SIG-M5 treated with dmso at 0.1 percent for 504 hours (cell line): ENCODE measurements around the gene F10.
"Not testable (repeated sequence)": the region's sequence is repeated elsewhere in the genome, so short reads cannot be mapped to it uniquely, and the experiment has no call there.

Source experiments
- DNase-seq: peaks from one replicate; lab custom pipeline; 2025; ENCODE audit not compliant: unreplicated experiment; lab: John Stamatoyannopoulos, UW

The F10 gene

DNA sequence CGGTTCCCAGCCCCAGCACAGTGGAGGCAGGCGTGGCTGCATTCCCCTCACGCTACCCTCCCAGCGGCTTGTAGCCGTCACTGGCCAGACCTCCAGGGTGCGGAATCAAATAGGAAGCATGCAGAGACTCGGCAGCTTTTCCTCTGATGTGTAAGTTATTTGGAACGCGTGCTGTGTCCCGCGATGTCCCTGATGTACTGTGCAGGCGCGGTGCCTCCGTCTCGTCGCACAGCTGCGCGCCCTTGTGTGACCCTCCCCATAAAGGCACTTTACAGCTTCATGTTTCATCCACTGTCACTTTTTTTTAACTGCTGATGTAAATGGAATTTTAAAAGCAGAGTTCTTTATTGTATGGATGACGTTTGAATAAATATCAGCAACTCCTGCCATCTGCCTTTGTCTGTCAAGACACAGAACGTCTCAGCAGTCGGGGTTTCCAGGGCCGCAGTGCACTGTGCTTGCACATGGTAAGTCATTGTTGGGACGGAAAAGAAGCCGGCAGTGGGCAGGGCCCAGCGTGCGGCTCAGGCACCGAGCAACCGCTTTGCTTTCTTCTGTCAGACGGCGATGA, 24.4 kb upstream of the F10 start:
- no peak for DNase-seq

- DNase-seq, result no peak
These were observed 23.5 kb upstream of the F10 start for GRCh38 chr13:113099142-113099541.

DNA sequence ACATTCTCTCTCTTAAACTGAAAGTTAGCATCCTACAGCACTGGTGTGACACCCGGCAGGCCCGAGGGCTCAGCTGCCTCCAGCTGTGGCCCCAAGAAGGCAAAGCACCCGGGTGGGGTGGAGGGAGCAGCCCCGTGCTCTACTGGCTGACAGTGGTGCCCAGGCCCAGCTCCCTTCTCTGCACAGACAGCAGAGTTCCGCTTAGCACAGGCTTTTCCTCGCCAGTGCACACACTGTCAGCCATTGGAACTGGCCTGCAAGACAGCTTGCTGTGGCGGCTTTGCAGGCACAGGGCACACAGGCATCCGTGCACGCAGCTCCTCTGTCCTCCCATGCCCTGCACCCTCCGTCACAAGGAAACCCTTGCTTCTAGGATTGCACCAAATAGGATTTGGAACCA, 20.3 kb upstream of the F10 start:
- DNase-seq, result not testable (repeated sequence)

GRCh38 chr13:113102727-113103126, 19.9 kb upstream of the F10 start:
- no peak for DNase-seq

DNA sequence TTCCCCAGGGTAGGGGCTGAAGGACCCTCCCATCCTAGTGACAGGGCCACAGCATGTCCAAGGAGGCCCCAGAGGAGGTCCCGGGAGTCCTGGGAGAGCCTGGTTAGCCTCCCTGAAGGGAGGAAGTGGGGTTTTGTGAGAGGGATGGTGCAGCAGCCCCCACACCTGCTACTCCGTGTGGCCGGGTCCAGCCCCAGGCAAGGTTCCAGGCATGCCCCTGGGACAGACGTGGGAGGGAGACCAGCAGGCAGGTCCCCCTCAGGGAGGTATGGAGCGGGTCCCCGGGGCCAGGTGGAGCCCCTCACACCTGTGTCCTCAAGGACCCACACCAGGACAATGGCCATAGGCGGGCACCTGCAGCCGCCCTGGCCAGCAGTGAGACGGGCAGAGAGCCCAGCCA, 19.0 kb upstream of the F10 start:
- no peak for DNase-seq

DNA sequence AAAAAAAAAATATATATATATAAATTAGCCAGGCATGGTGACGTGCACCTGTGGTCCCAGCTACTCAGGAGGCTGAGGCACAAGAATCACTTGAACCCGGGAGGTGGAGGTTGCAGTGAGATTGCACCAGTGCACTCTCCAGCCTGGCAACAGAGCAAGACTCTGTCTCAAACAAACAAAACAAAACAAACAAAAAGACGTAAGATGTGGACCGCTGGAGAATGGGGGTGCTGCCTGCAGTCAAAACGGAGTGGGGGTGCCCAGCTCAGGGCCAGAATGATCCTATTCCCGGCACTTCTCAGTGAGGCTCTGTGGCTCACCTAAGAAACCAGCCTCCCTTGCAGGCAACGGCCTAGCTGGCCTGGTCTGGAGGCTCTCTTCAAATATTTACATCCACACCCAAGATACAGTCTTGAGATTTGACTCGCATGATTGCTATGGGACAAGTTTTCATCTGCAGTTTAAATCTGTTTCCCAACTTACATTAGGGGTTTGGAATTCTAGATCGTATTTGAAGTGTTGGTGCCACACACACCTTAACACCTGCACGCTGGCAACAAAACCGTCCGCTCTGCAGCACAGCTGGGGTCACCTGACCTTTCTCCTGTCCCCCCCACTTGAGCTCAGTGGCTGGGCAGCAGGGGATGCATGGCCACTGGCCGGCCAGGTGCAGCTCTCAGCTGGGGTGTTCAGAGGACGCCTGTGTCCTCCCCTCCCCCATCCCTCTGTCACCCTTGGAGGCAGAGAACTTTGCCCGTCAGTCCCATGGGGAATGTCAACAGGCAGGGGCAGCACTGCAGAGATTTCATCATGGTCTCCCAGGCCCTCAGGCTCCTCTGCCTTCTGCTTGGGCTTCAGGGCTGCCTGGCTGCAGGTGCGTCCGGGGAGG, 17.3 kb upstream of the F10 start, which contains the start of gene F7:
Gene F7 (plus strand): TSS at position 760 of the 889 bp plus-strand sequence. CDS start 51 bp downstream, at position 811.
- DNase-seq, result no peak

GRCh38 chr13:113105921-113106452, 16.6 kb upstream of the F10 start:
- DNase-seq, result no peak

- no peak for DNase-seq
These were observed 15.8 kb upstream of the F10 start for GRCh38 chr13:113106711-113107351.

DNA sequence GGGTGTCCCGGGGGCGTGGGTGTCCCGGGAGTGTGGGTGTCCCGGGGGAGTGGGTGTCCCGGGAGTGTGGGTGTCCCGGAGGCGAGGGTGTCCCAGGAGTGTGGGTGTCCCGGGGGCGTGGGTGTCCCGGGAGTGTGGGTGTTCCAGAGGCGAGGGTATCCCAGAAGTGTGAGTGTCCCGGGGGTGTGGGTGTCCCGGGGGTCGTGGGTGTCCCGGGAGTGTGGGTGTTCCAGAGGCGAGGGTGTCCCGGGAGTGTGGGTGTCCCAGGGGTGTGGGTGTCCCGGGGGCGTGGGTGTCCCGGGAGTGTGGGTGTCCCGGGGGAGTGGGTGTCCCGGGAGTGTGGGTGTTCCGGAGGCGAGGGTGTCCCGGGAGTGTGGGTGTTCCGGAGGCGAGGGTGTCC, 14.1 kb upstream of the F10 start:
- not testable (repeated sequence) for DNase-seq

DNA sequence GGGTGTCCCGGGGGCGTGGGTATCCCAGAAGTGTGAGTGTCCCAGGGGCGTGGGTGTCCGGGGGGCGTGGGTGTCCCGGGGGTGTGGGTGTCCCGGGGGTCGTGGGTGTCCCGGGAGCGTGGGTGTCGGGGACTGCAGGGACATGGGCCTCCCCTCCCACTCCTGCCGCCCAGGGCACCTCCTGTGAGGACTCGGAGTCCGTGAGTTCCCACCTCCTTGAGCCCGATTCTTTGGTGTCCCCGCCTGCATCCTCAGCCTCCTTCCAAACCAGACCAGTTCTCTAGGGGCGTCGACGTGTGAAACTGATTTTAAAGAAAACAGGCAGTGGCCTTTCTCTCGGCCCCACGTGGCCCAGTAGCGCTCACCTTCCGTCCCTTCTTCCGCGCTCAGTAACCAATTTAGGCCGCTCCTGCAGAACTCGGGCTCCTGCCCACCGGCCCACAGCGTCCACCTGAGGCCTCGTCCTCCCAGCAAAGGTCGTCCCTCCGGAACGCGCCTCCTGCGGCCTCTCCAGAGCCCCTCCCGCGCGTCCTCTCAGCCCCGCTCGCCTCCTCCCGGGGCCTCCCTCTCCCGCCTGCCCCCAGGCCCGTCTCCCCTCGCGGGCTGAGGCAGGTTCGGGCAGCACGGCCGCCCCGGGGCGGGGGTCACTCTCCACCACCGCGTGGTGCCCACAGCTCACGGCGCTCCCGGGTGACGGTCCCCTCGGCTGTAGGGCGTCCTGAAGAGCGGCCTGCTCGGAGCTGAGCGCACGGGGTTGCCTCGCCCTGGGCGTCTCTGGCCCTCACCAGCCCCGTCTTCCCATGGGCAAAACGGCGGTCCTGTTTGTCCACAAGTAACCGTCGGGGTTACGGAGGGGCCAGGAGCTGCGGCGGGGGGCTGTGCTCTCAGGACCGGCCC, 13.2 kb upstream of the F10 start:
- DNase-seq, result no peak

DNA sequence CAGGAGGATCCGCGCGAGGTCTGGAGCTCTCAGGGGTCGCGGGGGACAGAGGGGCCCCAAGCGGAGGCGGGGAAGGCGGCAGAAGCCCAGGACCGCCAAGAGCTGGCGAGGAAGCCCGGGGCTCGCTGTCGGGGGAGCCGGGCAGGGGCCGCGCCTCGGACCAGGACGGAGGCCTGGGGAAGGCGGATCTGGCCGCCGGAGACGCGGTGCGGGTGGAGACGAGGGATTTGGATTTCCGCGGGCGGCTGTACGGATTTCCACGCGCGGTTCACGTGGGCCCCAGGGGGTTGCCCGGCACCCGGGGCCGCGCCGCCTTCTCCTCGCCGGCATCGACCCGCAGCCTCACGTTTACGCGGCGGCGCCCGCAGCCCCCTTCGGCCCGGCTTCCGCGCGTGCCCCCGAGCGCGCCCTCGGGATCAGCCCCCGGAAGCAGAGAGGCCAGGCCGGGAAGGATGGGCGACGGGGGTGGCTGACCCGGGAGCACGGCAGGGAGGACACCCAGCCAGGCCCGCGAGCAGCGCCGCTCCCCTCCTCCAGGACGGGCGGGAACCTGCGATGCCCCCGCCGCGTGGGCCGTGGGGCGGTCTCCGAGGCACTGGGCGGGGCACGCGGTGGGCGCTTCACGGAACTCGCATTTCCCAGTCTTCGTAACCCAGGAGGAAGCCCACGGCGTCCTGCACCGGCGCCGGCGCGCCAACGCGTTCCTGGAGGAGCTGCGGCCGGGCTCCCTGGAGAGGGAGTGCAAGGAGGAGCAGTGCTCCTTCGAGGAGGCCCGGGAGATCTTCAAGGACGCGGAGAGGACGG, 12.3 kb upstream of the F10 start:
- DNase-seq, result no peak

GRCh38 chr13:113110852-113111315, 11.7 kb upstream of the F10 start:
- no peak for DNase-seq

DNA sequence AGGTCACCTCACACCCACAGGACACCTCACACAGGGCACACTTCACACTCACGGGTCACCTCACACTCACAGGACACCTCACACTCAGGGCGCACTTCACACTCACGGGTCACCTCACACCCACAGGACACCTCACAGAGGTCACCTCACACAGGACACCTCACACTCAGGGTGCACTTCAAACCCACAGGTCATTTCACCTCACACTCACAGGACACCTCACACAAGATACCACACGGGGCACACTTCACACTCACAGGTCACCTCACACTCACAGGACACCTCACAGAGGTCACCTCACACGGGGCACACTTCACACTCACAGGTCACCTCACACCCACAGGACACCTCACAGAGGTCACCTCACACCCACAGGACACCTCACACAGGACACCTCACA, 10.8 kb upstream of the F10 start:
- DNase-seq, result not testable (repeated sequence)

DNA sequence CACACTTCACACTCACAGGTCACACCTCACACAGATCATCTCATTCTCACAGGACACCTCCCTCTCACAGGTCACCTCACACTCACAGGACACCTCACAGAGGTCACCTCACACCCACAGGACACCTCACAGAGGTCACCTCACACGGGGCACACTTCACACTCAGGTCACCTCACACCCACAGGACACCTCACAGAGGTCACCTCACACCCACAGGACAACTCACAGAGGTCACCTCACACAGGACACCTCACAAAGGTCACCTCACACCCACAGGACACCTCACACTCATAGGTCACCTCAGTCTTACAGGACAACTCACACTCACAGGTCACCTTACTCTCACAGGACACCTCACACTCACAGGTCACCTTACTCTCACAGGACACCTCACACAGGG, 10.1 kb upstream of the F10 start:
- DNase-seq, result not testable (repeated sequence)

GRCh38 chr13:113112893-113113845, 9.4 kb upstream of the F10 start:
- no peak for DNase-seq

GRCh38 chr13:113113846-113114271, 8.7 kb upstream of the F10 start:
- no peak for DNase-seq

- no peak for DNase-seq
These were observed 7.9 kb upstream of the F10 start for GRCh38 chr13:113114511-113115362.
